Fibroblast of lung (primary cell): ENCODE measurements around the gene MEGF6. TPM values are rescaled to one million over a fixed set of nuclear protein-coding genes. Genes with fewer than 3 reads are reported as not detected.

ENCODE experiments used
- DNase-seq, 2 donors: peaks; one replicate each; pipeline versions ENCODE4 v3.0.0 to v3.0.0-alpha.2; 2010; ENCODE audit warnings: low read depth in 2 of 2
- H2AFZ ChIP-seq: 2 replicates; pipeline ENCODE4 v1.5.1; 2012; ENCODE audit warnings: low read length, control low read depth, inconsistent platforms
- H3K27ac ChIP-seq: 2 replicates; pipeline ENCODE4 v1.5.1; 2011; ENCODE audit warnings: low read length, control low read depth; ENCODE audit not compliant: insufficient read depth
- H3K27me3 ChIP-seq: 2 replicates; pipeline ENCODE4 v1.5.1; 2011; ENCODE audit warnings: mild to moderate bottlenecking, low read length; ENCODE audit not compliant: control insufficient read depth, insufficient read depth
- H3K36me3 ChIP-seq: 2 replicates; pipeline ENCODE4 v1.5.1; 2011; ENCODE audit warnings: low read length; ENCODE audit not compliant: control insufficient read depth, insufficient read depth
- H3K4me1 ChIP-seq: 2 replicates; pipeline ENCODE4 v1.5.1; 2011; ENCODE audit warnings: low read length; ENCODE audit not compliant: control insufficient read depth, insufficient read depth; ENCODE audit errors: extremely low read depth
- H3K4me2 ChIP-seq: 2 replicates; pipeline ENCODE4 v1.5.1; 2011; ENCODE audit warnings: low read length, control low read depth; ENCODE audit not compliant: insufficient read depth; ENCODE audit errors: extremely low read depth
- H3K4me3 ChIP-seq, 4 experiments: fragments of 200-600 bp in 1 of 4; sonication (generic) in 1 of 4; replicated peaks in 1 of 4; 2 replicates each; pipeline ENCODE4 v1.5.1; 2011 to 2016; ENCODE audit warnings: low read length in 4 of 4, low read depth in 3 of 4, mild to moderate bottlenecking in 3 of 4, control low read depth in 2 of 4, inconsistent platforms in 1 of 4, mixed read lengths in 1 of 4; ENCODE audit not compliant: insufficient read depth in 1 of 4; ENCODE audit errors: control extremely low read depth in 1 of 4
- H3K79me2 ChIP-seq: 2 replicates; pipeline ENCODE4 v1.5.1; 2012; ENCODE audit warnings: mild to moderate bottlenecking, low read length, inconsistent platforms; ENCODE audit not compliant: control insufficient read depth, insufficient read depth
- H3K9ac ChIP-seq: 2 replicates; pipeline ENCODE4 v1.5.1; 2011; ENCODE audit warnings: mild to moderate bottlenecking, low read length, control low read depth; ENCODE audit not compliant: insufficient read depth
- H3K9me3 ChIP-seq: 2 replicates; pipeline ENCODE4 v1.5.1; 2012; ENCODE audit warnings: low read depth, low read length; ENCODE audit not compliant: control insufficient read depth, insufficient read depth
- H4K20me1 ChIP-seq: 2 replicates; pipeline ENCODE4 v1.5.1; 2011; ENCODE audit warnings: low read length; ENCODE audit not compliant: control insufficient read depth, insufficient read depth; ENCODE audit errors: extremely low read depth
- EZH2 ChIP-seq: IDR thresholded peaks from 2 replicates; pipeline ENCODE4 v1.5.1; 2012; ENCODE audit warnings: low read length, control low read depth, mild to moderate bottlenecking; ENCODE audit errors: missing control alignments
- polyA plus RNA-seq, 2 donors: library from polyadenylated mRNA; depleted of rRNA in 1 of 2; stranded (reverse) in 1 of 2; unstranded in 1 of 2; fragments of >200 nt; gene quantifications; 2 replicates each; pipeline ENCODE4 v1.2.1, GENCODE V29; 2011 to 2012; ENCODE audit warnings: missing spikeins in 1 of 2
- total RNA-seq: library from RNA; depleted of rRNA; stranded (reverse); fragments of >200 nt; gene quantifications from 2 replicates; pipeline ENCODE4 v1.2.1, GENCODE V29; 2014
- TF ChIP-seq, protein P1 (sequence below), 2 donors: IDR thresholded peaks in 1 of 2; conservative IDR thresholded peaks in 1 of 2; 1 replicate in 1 of 2; 2 replicates in 1 of 2; pipeline ENCODE4 v1.5.1; 2011 to 2012; ENCODE audit warnings: low read length in 2 of 2, control low read depth in 1 of 2, inconsistent platforms in 1 of 2, low read depth in 1 of 2, mild to moderate bottlenecking in 1 of 2

Gene MEGF6
- total and polyA plus RNA-seq, 2 donors (not counting 1 experiment from before 2014, with no cell fraction given), result 1.6 to 11.6 TPM

DNA sequence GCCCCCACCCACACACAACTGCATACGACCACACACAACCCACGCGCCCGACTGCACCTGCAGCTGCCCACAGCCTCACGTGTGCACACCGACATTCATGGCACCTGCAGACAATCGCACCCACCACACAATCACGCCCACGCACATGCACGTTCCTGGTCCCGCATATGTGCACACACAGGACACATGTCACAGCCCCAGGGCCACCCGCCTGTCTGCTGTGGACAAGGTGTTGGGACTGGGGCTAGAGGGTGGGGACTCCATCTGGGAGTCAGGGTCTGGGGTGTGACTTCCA lies 100.4 kb downstream of the MEGF6 start:
- Histone ChIP-seq H3K9ac (no peak overlapping the region), H3K4me3 (no peak overlapping the region), H3K4me2 (no peak overlapping the region), H4K20me1 (no peaks in the 10 kb centered on the region), H3K27ac (no peak overlapping the region), H2AFZ (no peak overlapping the region), H3K9me3 (no peaks in the 10 kb centered on the region), H3K36me3 (no peaks in the 10 kb centered on the region), H3K79me2 (no peaks in the 10 kb centered on the region), H3K27me3 (no peaks in the 10 kb centered on the region), H3K4me1 (no peaks in the 10 kb centered on the region)
- TF ChIP-seq EZH2, result no peak
- TF ChIP-seq, protein P1, sequence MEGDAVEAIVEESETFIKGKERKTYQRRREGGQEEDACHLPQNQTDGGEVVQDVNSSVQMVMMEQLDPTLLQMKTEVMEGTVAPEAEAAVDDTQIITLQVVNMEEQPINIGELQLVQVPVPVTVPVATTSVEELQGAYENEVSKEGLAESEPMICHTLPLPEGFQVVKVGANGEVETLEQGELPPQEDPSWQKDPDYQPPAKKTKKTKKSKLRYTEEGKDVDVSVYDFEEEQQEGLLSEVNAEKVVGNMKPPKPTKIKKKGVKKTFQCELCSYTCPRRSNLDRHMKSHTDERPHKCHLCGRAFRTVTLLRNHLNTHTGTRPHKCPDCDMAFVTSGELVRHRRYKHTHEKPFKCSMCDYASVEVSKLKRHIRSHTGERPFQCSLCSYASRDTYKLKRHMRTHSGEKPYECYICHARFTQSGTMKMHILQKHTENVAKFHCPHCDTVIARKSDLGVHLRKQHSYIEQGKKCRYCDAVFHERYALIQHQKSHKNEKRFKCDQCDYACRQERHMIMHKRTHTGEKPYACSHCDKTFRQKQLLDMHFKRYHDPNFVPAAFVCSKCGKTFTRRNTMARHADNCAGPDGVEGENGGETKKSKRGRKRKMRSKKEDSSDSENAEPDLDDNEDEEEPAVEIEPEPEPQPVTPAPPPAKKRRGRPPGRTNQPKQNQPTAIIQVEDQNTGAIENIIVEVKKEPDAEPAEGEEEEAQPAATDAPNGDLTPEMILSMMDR (conservative IDR thresholded peaks at IDR 0.05 in 1 of 2, IDR thresholded peaks at IDR 0.05 in 1 of 2; ENCODE audit: low read depth in 1 of 2, low read length in 2 of 2), result no peak
- DNase-seq, result no peak

DNA sequence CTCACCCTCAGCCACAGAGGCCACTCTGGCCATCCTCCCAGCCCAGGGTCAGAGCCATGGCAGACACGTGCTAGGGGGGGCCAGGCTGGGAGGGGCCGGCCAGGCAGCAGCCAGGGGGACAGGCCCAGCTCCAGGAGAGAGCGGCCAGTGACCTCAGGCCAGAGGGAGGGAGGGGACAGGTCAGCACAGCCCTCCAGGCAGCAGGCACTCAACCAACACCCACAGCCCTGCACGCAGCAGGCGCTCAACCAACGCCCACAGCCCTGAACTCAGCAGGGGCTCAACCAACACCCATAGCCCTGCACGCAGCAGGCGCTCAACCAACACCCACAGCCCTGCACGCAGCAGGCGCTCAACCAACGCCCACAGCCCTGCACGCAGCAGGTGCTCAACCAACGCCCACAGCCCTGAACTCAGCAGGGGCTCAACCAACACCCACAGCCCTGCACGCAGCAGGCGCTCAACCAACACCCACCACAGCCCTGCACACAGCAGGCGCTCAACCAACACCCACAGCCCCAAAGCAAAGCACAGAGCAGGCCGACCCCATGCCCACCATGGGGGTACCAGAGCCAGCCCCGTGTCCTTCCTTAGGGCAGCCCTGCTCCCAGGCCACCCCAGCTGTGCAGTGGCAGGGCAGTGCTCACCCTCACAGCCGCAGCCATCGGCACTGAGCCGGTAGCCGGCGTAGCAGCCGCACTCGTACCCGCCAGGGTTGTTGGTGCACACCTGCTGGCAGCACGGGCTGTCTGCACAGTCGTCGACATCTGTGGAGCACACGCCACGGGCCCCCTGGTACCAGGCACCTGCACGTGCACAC lies 101.0 kb downstream of the MEGF6 start:
- TF ChIP-seq, protein P1 (conservative IDR thresholded peaks at IDR 0.05 in 1 of 2, IDR thresholded peaks at IDR 0.05 in 1 of 2; ENCODE audit: low read depth in 1 of 2, low read length in 2 of 2), result no peak
- TF ChIP-seq EZH2, result no peak
- Histone ChIP-seq H3K9me3 (no peaks in the 10 kb centered on the region), H3K4me3 (no peak overlapping the region), H4K20me1 (no peaks in the 10 kb centered on the region), H3K4me2 (no peak overlapping the region), H3K79me2 (no peaks in the 10 kb centered on the region), H3K9ac (no peak overlapping the region), H3K27ac (no peak overlapping the region), H3K27me3 (no peaks in the 10 kb centered on the region), H3K36me3 (no peaks in the 10 kb centered on the region), H3K4me1 (no peaks in the 10 kb centered on the region), H2AFZ (no peak overlapping the region)
- DNase-seq, result no peak

DNA sequence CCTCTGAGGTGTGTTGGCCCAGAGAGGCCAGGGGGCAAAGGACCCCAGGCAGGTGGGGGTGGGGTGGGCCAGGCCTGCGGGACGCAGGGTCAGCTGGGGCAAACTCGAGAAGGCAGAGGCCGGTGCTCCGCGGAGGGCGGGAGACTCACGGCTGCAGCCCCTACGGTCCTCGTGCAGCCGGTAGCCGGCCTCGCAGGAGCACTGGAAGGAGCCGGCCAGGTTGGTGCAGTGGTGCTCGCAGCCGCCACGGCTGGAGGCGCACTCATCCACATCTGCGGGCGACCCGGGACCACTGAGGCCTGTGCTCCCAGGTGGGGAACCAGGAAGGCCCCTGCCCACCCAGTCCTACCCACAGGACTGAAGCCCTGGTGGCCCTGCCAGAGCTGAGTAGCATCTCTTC lies 101.6 kb downstream of the MEGF6 start:
- H3K4me3 ChIP-seq, result no peak overlapping the region
- DNase-seq, result no peak
- H3K4me2 ChIP-seq, result no peak overlapping the region
- H3K9ac ChIP-seq, result no peak overlapping the region
- no peaks in the 10 kb centered on the region for H3K79me2 ChIP-seq
- no peaks in the 10 kb centered on the region for H3K36me3 ChIP-seq
- H4K20me1 ChIP-seq, result no peaks in the 10 kb centered on the region
- H3K27ac ChIP-seq, result no peak overlapping the region
- no peaks in the 10 kb centered on the region for H3K27me3 ChIP-seq
- H3K4me1 ChIP-seq, result no peaks in the 10 kb centered on the region
- TF ChIP-seq, protein P1 (conservative IDR thresholded peaks at IDR 0.05 in 1 of 2, IDR thresholded peaks at IDR 0.05 in 1 of 2; ENCODE audit: low read depth in 1 of 2, low read length in 2 of 2), result no peak
- TF ChIP-seq EZH2, result no peak
- no peaks in the 10 kb centered on the region for H3K9me3 ChIP-seq
- no peak overlapping the region for H2AFZ ChIP-seq
